NK-92 (cell line): ENCODE data around the gene MALSU1.

Source experiments
- DNase-seq: peaks from one replicate; lab custom pipeline; 2025; ENCODE audit not compliant: unreplicated experiment; lab: John Stamatoyannopoulos, UW

Gene MALSU1

GRCh38 chr7:23335136-23335535 lies 36.0 kb downstream of the MALSU1 start:
- no peak for DNase-seq

- no peak for DNase-seq
These were observed 36.5 kb downstream of the MALSU1 start for GRCh38 chr7:23335621-23336020.

GRCh38 chr7:23336086-23336485 lies 36.9 kb downstream of the MALSU1 start:
- DNase-seq, result no peak

- DNase-seq, result no peak
These were observed 37.7 kb downstream of the MALSU1 start for GRCh38 chr7:23336799-23337283.

GRCh38 chr7:23337374-23337773 lies 38.2 kb downstream of the MALSU1 start:
- DNase-seq, result no peak

- no peak for DNase-seq
These were observed 39.3 kb downstream of the MALSU1 start for GRCh38 chr7:23338439-23338838.

- no peak for DNase-seq
These were observed 39.7 kb downstream of the MALSU1 start for GRCh38 chr7:23338863-23339262.

- DNase-seq, result no peak
These were observed 42.9 kb downstream of the MALSU1 start for GRCh38 chr7:23341846-23342598.

- DNase-seq, result no peak
These were observed 44.0 kb downstream of the MALSU1 start for GRCh38 chr7:23343102-23343501.

- no peak for DNase-seq
These were observed 44.8 kb downstream of the MALSU1 start for GRCh38 chr7:23343806-23344475.

GRCh38 chr7:23345601-23346000 lies 46.5 kb downstream of the MALSU1 start:
- DNase-seq, result no peak

- no peak for DNase-seq
These were observed 47.2 kb downstream of the MALSU1 start for GRCh38 chr7:23346316-23346715.

- DNase-seq, result no peak
These were observed 48.0 kb downstream of the MALSU1 start for GRCh38 chr7:23347033-23347681.

- no peak for DNase-seq
These were observed 48.6 kb downstream of the MALSU1 start for GRCh38 chr7:23347682-23348180.

GRCh38 chr7:23349484-23350157 lies 50.5 kb downstream of the MALSU1 start:
- DNase-seq, result no peak

- no peak for DNase-seq
These were observed 51.3 kb downstream of the MALSU1 start for GRCh38 chr7:23350466-23350865.

GRCh38 chr7:23353172-23353571 lies 54.0 kb downstream of the MALSU1 start:
- DNase-seq, result no peak

GRCh38 chr7:23356168-23356567 lies 57.0 kb downstream of the MALSU1 start:
- no peak for DNase-seq

- no peak for DNase-seq
These were observed 57.6 kb downstream of the MALSU1 start for GRCh38 chr7:23356726-23357125.

GRCh38 chr7:23357190-23358093 lies 58.3 kb downstream of the MALSU1 start:
- no peak for DNase-seq
